Frontal cortex (tissue), 4 donors: ENCODE measurements around the gene RABGAP1. TPM values are rescaled to one million over a fixed set of nuclear protein-coding genes. Genes with fewer than 3 reads are reported as not detected.

ENCODE experiments used
- DNase-seq, 2 donors: peaks; one replicate each; pipeline ENCODE4 v3.0.0; 2012; ENCODE audit warnings: low spot score in 2 of 2
- FAIRE-seq: peaks from 2 replicates; lab custom pipeline; 2012; peaks lifted over from hg19 to GRCh38; lab: Jason Lieb, UNC
- total RNA-seq: library from RNA; depleted of rRNA; stranded (reverse); fragments of >200 nt; gene quantifications from one replicate; pipeline ENCODE4 v1.2.3, GENCODE V29; 2014
- donor health status: control.
- donor health status: control.
- donor health status: control.

RABGAP1 gene
- total RNA-seq, 1 donor from 2014 or later, result 132 TPM

DNA sequence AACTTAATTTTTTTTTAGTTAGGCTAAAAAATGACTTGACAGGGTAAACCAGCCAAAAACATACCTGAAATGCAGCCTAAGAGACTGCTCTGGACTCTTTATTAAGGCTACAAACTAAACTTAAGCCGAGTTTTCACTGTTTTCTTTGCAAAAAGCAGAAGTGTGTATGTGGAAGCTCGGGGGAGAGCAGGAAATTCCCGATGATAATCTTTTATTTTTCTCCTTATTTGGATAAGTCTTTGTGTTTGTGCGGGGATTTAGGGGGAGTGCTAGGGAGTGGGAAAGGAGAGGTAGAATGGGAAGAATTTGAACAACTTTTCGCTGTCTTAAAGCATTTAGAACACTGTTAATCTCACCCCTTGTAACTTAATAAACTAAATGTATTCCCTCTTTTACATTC is 61.9 kb downstream of the RABGAP1 start:
- no peak for DNase-seq
- FAIRE-seq, result no peak

- no peak for DNase-seq
- FAIRE-seq, result no peak
Measured at GRCh38 chr9:123003466-123003865, 62.6 kb downstream of the RABGAP1 start.

DNA sequence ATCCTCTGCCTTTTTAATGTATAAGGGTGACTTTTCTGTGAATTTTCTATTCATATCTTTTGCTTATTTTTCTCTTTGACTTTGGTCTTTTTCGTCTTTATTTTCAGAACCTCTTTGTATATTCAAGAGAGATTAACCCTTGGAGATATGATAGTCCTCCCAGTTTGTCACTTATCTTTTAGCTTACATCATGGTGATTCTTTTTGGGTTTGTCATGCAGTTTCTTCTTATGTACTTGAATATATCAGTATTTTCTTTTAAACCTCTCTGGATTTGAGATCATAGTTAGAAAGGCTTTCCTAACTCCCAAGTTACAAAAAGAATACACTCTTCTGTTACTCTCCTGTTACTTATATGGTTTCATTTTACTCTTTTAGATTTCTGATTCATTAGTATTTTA is 65.1 kb downstream of the RABGAP1 start:
- DNase-seq (no peak), FAIRE-seq (no peak)

DNA sequence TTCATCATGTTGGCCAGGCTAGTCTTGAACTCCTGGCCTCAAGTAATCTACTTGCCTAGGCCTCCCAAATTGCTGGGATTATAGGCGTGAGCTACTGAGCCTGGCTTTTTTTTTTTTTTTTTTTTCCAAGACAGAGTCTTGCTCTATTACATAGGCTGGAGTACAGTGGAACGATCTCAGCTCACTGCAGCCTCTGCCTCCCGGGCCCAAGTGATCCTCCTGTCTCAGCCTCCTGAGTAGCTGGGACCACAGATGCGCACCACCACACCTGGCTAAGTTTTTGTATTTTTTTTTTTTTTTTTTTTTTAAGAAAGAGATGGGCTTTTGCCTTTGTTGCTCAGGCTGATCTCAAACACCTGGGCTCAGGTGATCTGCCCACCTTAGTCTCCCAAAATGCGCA is 66.4 kb downstream of the RABGAP1 start:
- DNase-seq, result no peak
- FAIRE-seq, result no peak

- FAIRE-seq (no peak), DNase-seq (no peak)
Measured at GRCh38 chr9:123008909-123009308, 68.1 kb downstream of the RABGAP1 start.

DNA sequence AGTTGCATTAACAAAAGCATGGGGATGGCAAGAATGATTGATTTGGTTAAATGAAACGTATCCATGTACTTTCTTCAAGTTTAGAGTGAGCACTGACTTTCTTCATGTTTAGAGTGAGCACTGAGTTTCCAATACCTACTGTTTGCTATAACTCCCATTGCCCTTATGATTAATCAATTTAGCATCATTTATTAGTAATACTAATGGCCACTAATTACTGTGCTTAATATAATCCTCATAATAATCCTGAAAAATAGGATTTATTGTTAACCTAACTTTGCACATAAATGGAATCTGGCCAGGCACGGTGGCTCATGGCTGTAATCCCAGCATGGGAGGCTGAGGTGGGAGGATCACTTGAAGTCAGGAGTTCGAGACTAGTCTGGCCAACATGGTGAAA is 70.6 kb downstream of the RABGAP1 start:
- DNase-seq (no peak), FAIRE-seq (no peak)

GRCh38 chr9:123011878-123012528 is 71.2 kb downstream of the RABGAP1 start:
- FAIRE-seq (no peak), DNase-seq (no peak)

- DNase-seq, result no peak
Measured at GRCh38 chr9:123016631-123017030, 75.8 kb downstream of the RABGAP1 start.

DNA sequence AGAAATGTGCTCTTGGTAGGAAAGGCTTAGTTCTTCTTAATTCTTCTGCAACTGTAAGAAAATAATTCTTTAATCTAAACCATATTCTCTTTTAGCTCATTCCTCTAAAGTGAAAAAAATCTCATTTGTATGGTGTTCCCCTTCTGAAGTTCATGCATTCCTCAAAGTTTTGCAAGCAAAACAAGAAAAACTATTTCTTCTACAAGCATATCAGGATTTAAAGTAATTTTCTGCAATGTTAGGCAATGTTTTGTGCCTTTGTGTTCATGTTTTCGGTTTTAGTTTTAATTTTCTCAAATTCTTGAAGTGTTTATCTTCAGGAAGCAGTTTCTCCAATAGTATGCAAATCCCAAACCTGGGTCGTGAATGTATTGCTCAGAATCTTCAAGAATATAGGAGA is 80.0 kb downstream of the RABGAP1 start:
- no peak for DNase-seq

More at GRCh38 chr9:123016631-123017030, 75.8 kb downstream of the RABGAP1 start:
- no peak for FAIRE-seq

DNA sequence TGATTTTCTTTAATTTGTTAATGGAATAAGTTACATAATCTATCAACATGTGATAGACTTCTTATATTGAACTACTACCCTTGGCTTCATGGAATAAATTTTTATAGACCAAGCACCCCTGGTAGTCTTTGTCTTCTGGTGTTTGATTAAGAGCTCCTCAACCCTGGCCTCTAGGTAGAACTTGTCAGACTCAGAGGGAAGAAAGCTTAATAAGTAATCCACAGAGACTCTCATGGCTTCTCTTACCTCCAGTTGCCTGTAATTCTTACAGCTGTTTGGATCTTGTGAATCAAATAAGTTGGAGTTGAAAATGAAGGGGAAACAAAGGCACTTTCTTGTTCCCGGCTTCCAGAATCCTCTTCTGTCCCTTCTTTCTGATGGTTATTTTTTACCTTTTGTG is 85.6 kb downstream of the RABGAP1 start:
- FAIRE-seq (no peak), DNase-seq (no peak)

More for the DNA sequence above, 80.0 kb downstream of the RABGAP1 start:
- no peak for FAIRE-seq

- no peak for DNase-seq
- no peak for FAIRE-seq
Measured at GRCh38 chr9:123027517-123027916, 86.7 kb downstream of the RABGAP1 start.

DNA sequence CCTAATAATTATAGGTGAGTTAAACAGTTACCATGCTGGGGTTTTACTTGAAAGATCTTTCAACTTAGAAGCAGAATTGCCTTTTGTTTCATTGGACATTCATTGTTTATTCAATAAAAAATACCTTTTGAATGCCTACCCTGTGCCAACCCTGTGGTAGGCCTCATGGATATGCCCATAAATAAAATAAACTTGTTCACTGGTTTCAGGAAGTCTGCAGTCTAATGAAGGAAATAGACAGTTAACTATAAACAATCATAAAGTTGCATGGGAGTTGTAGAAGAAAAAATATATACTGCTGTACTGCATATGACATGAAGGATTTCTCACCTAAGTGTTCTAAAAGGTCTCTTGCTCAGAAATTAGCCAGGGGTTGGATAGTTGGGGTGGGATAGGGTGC is 87.3 kb downstream of the RABGAP1 start:
- no peak for DNase-seq
- no peak for FAIRE-seq

GRCh38 chr9:123028973-123029372 is 88.2 kb downstream of the RABGAP1 start:
- no peak for DNase-seq
- no peak for FAIRE-seq

GRCh38 chr9:123031963-123032362 is 91.1 kb downstream of the RABGAP1 start:
- FAIRE-seq, result no peak
- DNase-seq, result no peak

DNA sequence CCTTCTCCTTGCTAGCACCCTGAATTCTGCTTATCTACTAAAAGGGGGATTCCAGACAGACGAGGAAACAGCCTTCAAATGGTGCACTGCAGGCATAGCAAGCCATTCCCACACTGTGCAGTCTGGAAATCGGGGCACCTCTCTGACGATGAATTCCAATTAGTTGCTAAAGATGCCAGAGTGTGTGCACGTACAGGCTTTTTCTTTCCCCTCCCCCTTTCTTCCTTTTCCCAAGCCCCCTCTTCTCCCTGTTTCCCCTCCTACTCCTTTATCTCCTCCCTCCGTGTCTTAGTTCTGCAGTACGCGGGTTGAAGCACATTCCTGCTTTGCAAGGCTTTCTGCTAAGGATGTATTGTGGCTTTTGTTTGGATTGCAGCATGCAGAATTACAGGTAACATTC is 92.5 kb downstream of the RABGAP1 start, which contains the start of gene GPR21:
Gene GPR21, plus strand, starts transcription at position 316 of the 400 bp plus-strand sequence. CDS start 900 bp downstream, outside the sequence.
- DNase-seq, result no peak

DNA sequence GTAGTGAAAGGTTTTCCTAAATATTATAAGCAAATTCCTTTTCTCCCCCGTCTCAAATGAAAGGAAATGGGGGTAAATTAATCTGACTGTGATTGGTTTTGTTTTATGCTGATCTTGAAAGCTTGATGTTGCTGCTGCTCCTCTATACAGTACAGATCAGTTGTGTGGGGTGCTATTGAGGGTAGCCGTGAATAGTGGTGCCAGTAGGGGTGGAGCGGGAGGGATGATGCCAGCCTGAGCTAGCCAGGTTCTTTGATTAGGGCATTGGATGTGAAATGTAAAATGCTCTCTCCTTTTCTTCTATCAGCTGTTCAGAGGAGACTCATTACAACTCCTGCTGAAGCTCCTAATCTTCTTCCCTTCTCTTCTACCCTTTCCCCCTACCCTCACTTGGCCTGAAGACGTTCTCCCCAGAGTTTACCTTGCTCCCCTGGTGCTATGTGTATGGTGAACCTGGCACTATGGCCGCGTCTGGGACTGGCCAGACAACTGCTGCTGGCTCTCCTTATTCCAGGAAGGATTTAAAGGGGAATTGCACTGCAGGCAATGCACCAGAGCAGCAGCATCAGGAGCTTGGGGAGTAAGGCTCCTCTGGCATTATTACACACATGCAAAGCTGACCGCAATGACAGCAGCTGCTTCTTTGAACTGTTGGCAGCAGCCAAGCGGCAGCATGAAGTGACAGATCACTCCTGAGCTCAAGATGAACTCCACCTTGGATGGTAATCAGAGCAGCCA is 93.2 kb downstream of the RABGAP1 start:
- DNase-seq, result no peak
- FAIRE-seq, result no peak

More for the DNA sequence above, 92.5 kb downstream of the RABGAP1 start, which contains the start of gene GPR21:
- no peak for FAIRE-seq

DNA sequence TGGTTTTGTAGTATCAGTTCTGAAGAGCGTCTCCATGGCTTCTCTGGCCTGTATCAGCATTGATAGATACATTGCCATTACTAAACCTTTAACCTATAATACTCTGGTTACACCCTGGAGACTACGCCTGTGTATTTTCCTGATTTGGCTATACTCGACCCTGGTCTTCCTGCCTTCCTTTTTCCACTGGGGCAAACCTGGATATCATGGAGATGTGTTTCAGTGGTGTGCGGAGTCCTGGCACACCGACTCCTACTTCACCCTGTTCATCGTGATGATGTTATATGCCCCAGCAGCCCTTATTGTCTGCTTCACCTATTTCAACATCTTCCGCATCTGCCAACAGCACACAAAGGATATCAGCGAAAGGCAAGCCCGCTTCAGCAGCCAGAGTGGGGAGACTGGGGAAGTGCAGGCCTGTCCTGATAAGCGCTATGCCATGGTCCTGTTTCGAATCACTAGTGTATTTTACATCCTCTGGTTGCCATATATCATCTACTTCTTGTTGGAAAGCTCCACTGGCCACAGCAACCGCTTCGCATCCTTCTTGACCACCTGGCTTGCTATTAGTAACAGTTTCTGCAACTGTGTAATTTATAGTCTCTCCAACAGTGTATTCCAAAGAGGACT is 94.2 kb downstream of the RABGAP1 start:
- FAIRE-seq, result no peak
- DNase-seq, result no peak

- DNase-seq (no peak), FAIRE-seq (no peak)
Measured at GRCh38 chr9:123035791-123036190, 95.0 kb downstream of the RABGAP1 start.

- DNase-seq (no peak), FAIRE-seq (no peak)
Measured at GRCh38 chr9:123036893-123037545, 96.2 kb downstream of the RABGAP1 start.

GRCh38 chr9:123039617-123040219 is 98.9 kb downstream of the RABGAP1 start:
- FAIRE-seq (no peak), DNase-seq (no peak)
